Retinal pigment epithelial cell (primary cell): ENCODE data around the gene SLC16A7.
A peak's percentile ranks its signal among the peaks of the same experiment; 100 is the strongest.
"Not testable (repeated sequence)": the region's sequence is repeated elsewhere in the genome, so short reads cannot be mapped to it uniquely, and the experiment has no call there.

ENCODE experiments used
- DNase-seq: peaks from one replicate; pipeline ENCODE4 v3.0.0-alpha.2; 2010; ENCODE audit warnings: low read depth
- H3K4me3 ChIP-seq: 2 replicates; pipeline ENCODE4 v1.5.1; 2011; ENCODE audit warnings: mild to moderate bottlenecking, low read length, control low read depth, moderate library complexity
- TF ChIP-seq, protein P1 (sequence below): conservative IDR thresholded peaks from 2 replicates; pipeline ENCODE4 v1.5.1; 2011; ENCODE audit warnings: low read depth, low read length, control low read depth, inconsistent platforms

The SLC16A7 gene

DNA sequence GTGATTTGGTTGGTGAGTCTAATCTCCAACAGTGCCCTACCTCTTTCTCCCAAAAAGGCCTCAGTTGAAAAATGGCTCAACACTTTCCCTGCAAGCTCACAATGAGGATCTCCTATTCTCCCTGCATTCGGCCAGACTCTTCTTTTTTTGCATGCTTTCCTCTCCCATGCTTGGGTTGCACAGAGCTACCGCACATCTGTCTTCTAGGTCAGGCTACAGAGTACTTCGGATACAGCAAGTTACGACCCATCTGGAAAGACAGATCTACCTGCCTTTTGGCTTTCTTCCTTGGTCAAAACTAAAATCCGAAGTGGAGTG is 305 bp upstream of the SLC16A7 start:
- DNase-seq = no peak
- TF ChIP-seq, protein P1, sequence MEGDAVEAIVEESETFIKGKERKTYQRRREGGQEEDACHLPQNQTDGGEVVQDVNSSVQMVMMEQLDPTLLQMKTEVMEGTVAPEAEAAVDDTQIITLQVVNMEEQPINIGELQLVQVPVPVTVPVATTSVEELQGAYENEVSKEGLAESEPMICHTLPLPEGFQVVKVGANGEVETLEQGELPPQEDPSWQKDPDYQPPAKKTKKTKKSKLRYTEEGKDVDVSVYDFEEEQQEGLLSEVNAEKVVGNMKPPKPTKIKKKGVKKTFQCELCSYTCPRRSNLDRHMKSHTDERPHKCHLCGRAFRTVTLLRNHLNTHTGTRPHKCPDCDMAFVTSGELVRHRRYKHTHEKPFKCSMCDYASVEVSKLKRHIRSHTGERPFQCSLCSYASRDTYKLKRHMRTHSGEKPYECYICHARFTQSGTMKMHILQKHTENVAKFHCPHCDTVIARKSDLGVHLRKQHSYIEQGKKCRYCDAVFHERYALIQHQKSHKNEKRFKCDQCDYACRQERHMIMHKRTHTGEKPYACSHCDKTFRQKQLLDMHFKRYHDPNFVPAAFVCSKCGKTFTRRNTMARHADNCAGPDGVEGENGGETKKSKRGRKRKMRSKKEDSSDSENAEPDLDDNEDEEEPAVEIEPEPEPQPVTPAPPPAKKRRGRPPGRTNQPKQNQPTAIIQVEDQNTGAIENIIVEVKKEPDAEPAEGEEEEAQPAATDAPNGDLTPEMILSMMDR = no peak
- H3K4me3 ChIP-seq = peak overlapping the region; percentile 80

- TF ChIP-seq, protein P1 = no peak
- peak; percentile 56 for DNase-seq
- H3K4me3 ChIP-seq = peak overlapping the region; percentile 80
Observed at GRCh38 chr12:59597385-59597781, 1.6 kb downstream of the SLC16A7 start.

DNA sequence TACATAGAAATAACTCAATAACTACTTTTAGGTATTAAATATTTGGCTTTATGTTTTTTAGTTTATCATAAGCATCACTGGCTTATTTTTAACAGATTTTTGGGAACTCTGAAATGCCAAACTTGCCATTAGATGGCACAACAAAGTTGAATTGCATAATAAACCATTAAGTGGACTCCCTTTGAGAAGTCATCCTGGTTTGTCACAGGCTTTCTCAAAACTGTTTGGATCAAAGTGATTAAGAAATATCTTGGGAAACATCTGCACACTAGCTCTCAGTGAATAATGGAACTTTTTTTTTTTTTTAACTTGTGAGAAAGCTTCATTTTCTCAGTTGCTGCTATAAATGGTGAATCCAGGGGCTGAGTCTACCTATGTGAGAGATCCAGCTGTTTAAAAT is 4.3 kb downstream of the SLC16A7 start:
- no peak for DNase-seq
- TF ChIP-seq, protein P1 = no peak
- H3K4me3 ChIP-seq = no peak overlapping the region

GRCh38 chr12:59603754-59604153 is 7.9 kb downstream of the SLC16A7 start:
- DNase-seq = no peak
- TF ChIP-seq, protein P1 = no peak
- H3K4me3 ChIP-seq = no peak overlapping the region

GRCh38 chr12:59612823-59613434 is 17.1 kb downstream of the SLC16A7 start:
- not testable (repeated sequence) for DNase-seq, H3K4me3 ChIP-seq

GRCh38 chr12:59615392-59616165 is 19.8 kb downstream of the SLC16A7 start:
- no peak overlapping the region for H3K4me3 ChIP-seq
- no peak for DNase-seq
- TF ChIP-seq, protein P1 = no peak

GRCh38 chr12:59619461-59620240 is 23.8 kb downstream of the SLC16A7 start:
- TF ChIP-seq, protein P1 = no peak
- H3K4me3 ChIP-seq = no peak overlapping the region
- DNase-seq = no peak
